Measurements from ENCODE around the gene COPS2. TPM values are rescaled to one million over a fixed set of nuclear protein-coding genes. Genes with fewer than 3 reads are reported as not detected.

COPS2 gene
- polyA plus RNA-seq, 1 of the 3 experiments (the other 2 are of a cell fraction), result 21.3 TPM

- TF ChIP-seq PBX3 (IDR thresholded peaks at IDR 0.05) (no peak), CTCF (IDR thresholded peaks at IDR 0.05) (no peak), NRF1 (IDR thresholded peaks at IDR 0.05; ENCODE audit: low read depth, low read length) (no peak)
- TF ChIP-seq, protein P1, sequence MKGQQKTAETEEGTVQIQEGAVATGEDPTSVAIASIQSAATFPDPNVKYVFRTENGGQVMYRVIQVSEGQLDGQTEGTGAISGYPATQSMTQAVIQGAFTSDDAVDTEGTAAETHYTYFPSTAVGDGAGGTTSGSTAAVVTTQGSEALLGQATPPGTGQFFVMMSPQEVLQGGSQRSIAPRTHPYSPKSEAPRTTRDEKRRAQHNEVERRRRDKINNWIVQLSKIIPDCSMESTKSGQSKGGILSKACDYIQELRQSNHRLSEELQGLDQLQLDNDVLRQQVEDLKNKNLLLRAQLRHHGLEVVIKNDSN (IDR thresholded peaks at IDR 0.05; ENCODE audit: borderline replicate concordance, low read depth), result no peak
These were observed 9.5 kb upstream of the COPS2 start (continued) for GRCh38 chr15:49164865-49165264.

GRCh38 chr15:49163678-49164077 lies 8.3 kb upstream of the COPS2 start:
- Histone ChIP-seq H3K27ac (ENCODE audit: low read depth in 2 of 2, low read length in 1 of 2) (no peak overlapping the region), H3K36me3 (replicated peaks in 1 of 2; ENCODE audit: control insufficient read depth in 1 of 2, insufficient read depth in 2 of 2, low read length in 1 of 2) (peaks cover 0 to 7% of the 10 kb centered on the region in 2 experiments), H3K4me3 (ENCODE audit: low read depth in 2 of 2, low read length in 1 of 2) (no peak overlapping the region), H3F3A (replicated peaks; ENCODE audit: insufficient read depth) (peaks cover 19% of the 10 kb centered on the region), H3K9me3 (no peaks in the 10 kb centered on the region), H3K79me2 (ENCODE audit: insufficient read depth) (peaks cover 1% of the 10 kb centered on the region; the same call in 1 of the 2 replicates), H2AFZ (ENCODE audit: low read depth) (no peak overlapping the region), H3K9ac (no peak overlapping the region), H3K4me2 (no peak overlapping the region), H4K20me1 (ENCODE audit: insufficient read depth) (no peaks in the 10 kb centered on the region), H3K9me2 (no peaks in the 10 kb centered on the region), H3K4me1 (ENCODE audit: control insufficient read depth in 1 of 2, insufficient read depth in 2 of 2, low read depth in 1 of 2, low read length in 1 of 2) (no peaks in the 10 kb centered on the region), H3K27me3 (ENCODE audit: insufficient read depth) (no peaks in the 10 kb centered on the region)
- POLR2A ChIA-PET, result no interaction called here
- CTCF ChIA-PET, result interaction anchor here (1.6 kb wide), 1 partner anchor 18 kb away, joined by 4 read pairs; no protein-coding TSS in a partner anchor
- no peak for TF ChIP-seq JUND (IDR thresholded peaks at IDR 0.05)
- TF ChIP-seq EP300 (IDR thresholded peaks at IDR 0.05; ENCODE audit: borderline replicate concordance in 1 of 2, low read depth in 1 of 2, low read length in 1 of 2), result no peak
- no peak for TF ChIP-seq FOXJ3 (CRISPR knock-in tag; IDR thresholded peaks at IDR 0.05)
- TF ChIP-seq PBX3 (IDR thresholded peaks at IDR 0.05), result no peak
- no peak for TF ChIP-seq ELF1 (IDR thresholded peaks at IDR 0.05)
- TF ChIP-seq, protein P2, sequence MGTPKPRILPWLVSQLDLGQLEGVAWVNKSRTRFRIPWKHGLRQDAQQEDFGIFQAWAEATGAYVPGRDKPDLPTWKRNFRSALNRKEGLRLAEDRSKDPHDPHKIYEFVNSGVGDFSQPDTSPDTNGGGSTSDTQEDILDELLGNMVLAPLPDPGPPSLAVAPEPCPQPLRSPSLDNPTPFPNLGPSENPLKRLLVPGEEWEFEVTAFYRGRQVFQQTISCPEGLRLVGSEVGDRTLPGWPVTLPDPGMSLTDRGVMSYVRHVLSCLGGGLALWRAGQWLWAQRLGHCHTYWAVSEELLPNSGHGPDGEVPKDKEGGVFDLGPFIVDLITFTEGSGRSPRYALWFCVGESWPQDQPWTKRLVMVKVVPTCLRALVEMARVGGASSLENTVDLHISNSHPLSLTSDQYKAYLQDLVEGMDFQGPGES (IDR thresholded peaks at IDR 0.05; ENCODE audit: low read depth, low read length), result no peak
- TF ChIP-seq SMC3 (IDR thresholded peaks at IDR 0.05; ENCODE audit: low read depth, low read length), result no peak
- TF ChIP-seq RAD21 (IDR thresholded peaks at IDR 0.05; ENCODE audit: low read length), result no peak
- TF ChIP-seq, protein P3, sequence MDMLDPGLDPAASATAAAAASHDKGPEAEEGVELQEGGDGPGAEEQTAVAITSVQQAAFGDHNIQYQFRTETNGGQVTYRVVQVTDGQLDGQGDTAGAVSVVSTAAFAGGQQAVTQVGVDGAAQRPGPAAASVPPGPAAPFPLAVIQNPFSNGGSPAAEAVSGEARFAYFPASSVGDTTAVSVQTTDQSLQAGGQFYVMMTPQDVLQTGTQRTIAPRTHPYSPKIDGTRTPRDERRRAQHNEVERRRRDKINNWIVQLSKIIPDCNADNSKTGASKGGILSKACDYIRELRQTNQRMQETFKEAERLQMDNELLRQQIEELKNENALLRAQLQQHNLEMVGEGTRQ (IDR thresholded peaks at IDR 0.05; ENCODE audit: borderline replicate concordance, low read depth, low read length), result no peak
- TF ChIP-seq RFX5 (IDR thresholded peaks at IDR 0.05; ENCODE audit: low read length), result no peak
- TF ChIP-seq RCOR1 (IDR thresholded peaks at IDR 0.05; ENCODE audit: low read length), result no peak
- no peak for DNase-seq
- WGBS (ENCODE audit: low lambda C conversion rate), result 36% methylated on average over 1 of the region's 1 CpG

All from SK-N-SH (cell line).